GM18907 (cell line): ENCODE measurements around the gene TEKT2.

ENCODE experiments used
- ATAC-seq: cut with Tn5 transposase; IDR thresholded peaks from one replicate; pipeline ENCODE4 v1.9.1; 2021; ENCODE audit warnings: mild to moderate bottlenecking, moderate library complexity; ENCODE audit not compliant: unreplicated experiment

The TEKT2 gene

GRCh38 chr1:36099681-36100341 is 15.9 kb downstream of the TEKT2 start:
- peak; percentile 60 for ATAC-seq

- no peak for ATAC-seq
Measured at GRCh38 chr1:36100376-36100775, 16.5 kb downstream of the TEKT2 start.

- ATAC-seq, result no peak
Measured at GRCh38 chr1:36101546-36101945, 17.7 kb downstream of the TEKT2 start.

GRCh38 chr1:36106269-36106668 is 22.4 kb downstream of the TEKT2 start:
- no peak for ATAC-seq

- ATAC-seq, result no peak
Measured at GRCh38 chr1:36107394-36107793, 23.5 kb downstream of the TEKT2 start.

- no peak for ATAC-seq
Measured at GRCh38 chr1:36108314-36108713, 24.4 kb downstream of the TEKT2 start.

GRCh38 chr1:36109041-36109679 is 25.3 kb downstream of the TEKT2 start:
- no peak for ATAC-seq

- no peak for ATAC-seq
Measured at GRCh38 chr1:36111151-36111550, 27.3 kb downstream of the TEKT2 start.

GRCh38 chr1:36112823-36113222 is 28.9 kb downstream of the TEKT2 start:
- no peak for ATAC-seq

GRCh38 chr1:36114371-36114770 is 30.5 kb downstream of the TEKT2 start:
- ATAC-seq, result no peak

- no peak for ATAC-seq
Measured at GRCh38 chr1:36115200-36115669, 31.3 kb downstream of the TEKT2 start.

GRCh38 chr1:36115931-36116330 is 32.0 kb downstream of the TEKT2 start:
- ATAC-seq, result no peak

GRCh38 chr1:36116901-36117300 is 33.0 kb downstream of the TEKT2 start:
- no peak for ATAC-seq

GRCh38 chr1:36118447-36119204 is 34.7 kb downstream of the TEKT2 start:
- ATAC-seq, result no peak

GRCh38 chr1:36119456-36119855 is 35.6 kb downstream of the TEKT2 start:
- ATAC-seq, result no peak

GRCh38 chr1:36122062-36123030 is 38.5 kb downstream of the TEKT2 start:
- ATAC-seq, result no peak

GRCh38 chr1:36123356-36123755 is 39.5 kb downstream of the TEKT2 start:
- no peak for ATAC-seq

- ATAC-seq, result no peak
Measured at GRCh38 chr1:36124404-36125128, 40.7 kb downstream of the TEKT2 start.

GRCh38 chr1:36125129-36125991 is 41.5 kb downstream of the TEKT2 start, which contains the start of gene COL8A2:
COL8A2 (minus strand) TSS chr1:36125222; CDS start chr1:36100242, 24,980 bp downstream.
- ATAC-seq, result no peak
